Activated CD4-positive, alpha-beta memory T cell treated with anti-CD3 and anti-CD28 coated beads for 36 hours (primary cell): ENCODE results near the gene DNAAF3. TPM values are rescaled to one million over a fixed set of nuclear protein-coding genes. Genes with fewer than 3 reads are reported as not detected.

Experiments used
- CTCF ChIA-PET: fragments of 350-600 bp; sonication (Branson Sonifier 250); formaldehyde crosslinking; loops from one replicate; lab custom pipeline; 2021; ENCODE audit warnings: antibody characterized with exemption, inconsistent platforms; lab: Charles Lee
- POLR2A ChIA-PET: fragments of 350-600 bp; sonication (Branson Sonifier 250); formaldehyde crosslinking; loops from one replicate; lab custom pipeline; 2021; ENCODE audit warnings: antibody characterized with exemption; lab: Charles Lee
- DNase-seq: peaks from one replicate; pipeline ENCODE4 v3.0.0-alpha.2; 2020
- H3K27ac Mint-ChIP-seq: one replicate; pipeline ENCODE4 v1.8.0; 2021; ENCODE audit warnings: mixed read lengths
- H3K27me3 Mint-ChIP-seq: one replicate; pipeline ENCODE4 v1.8.0; 2021; ENCODE audit warnings: mixed read lengths
- H3K36me3 Mint-ChIP-seq: one replicate; pipeline ENCODE4 v1.8.0; 2021; ENCODE audit warnings: mixed read lengths
- H3K4me1 Mint-ChIP-seq: one replicate; pipeline ENCODE4 v1.8.0; 2021; ENCODE audit warnings: low read depth, mixed read lengths
- H3K4me3 Mint-ChIP-seq: one replicate; pipeline ENCODE4 v1.8.0; 2021; ENCODE audit warnings: mild to moderate bottlenecking, mixed read lengths
- H3K9me3 Mint-ChIP-seq: one replicate; pipeline ENCODE4 v1.8.0; 2021; ENCODE audit warnings: mixed read lengths
- intact Hi-C: fragments of 100-400 bp; cut with micrococcal nuclease; formaldehyde crosslinking; loops from one replicate; pipeline ENCODE4 v1.15.1; 2023
- total RNA-seq, 2 experiments: library from RNA; stranded (reverse); gene quantifications; one replicate each; pipeline ENCODE4 v1.2.3, GENCODE V29; 2021

Gene DNAAF3
- total RNA-seq, 2 experiments from 2014 or later: not detected

DNA sequence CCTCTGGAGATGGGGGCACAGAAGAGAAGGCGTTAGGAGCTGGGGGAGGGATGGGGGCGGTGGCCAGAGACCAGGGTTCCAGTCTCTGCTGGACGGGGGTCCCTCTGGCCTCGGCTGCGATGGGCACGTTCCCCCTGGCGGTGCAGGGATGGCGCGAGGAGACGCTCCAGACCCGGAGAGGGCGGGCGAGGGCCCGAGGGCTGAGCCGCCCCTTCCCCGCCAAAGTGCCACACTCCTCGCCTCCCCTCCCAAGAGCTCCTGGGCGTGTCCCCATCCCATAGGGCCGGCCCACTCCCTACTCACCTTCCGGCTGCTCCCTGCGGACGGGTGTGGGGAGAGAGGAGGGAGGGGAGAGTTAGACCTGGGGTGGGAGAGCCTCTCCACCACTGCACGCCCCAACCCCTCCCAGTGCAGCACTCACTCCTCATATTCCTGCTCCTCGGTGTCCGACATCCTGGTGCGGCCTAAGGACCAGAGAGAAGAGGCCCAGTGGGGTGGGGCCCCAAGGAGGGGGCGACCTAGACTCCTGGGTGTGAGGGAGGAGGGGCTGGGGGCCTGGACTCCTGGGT lies 19.6 kb downstream of the DNAAF3 start:
- no peak for DNase-seq
- POLR2A ChIA-PET: no interaction called here
- Mint-ChIP-seq H3K4me3 (no peak overlapping the region), H3K27me3 (peaks cover 42% of the 10 kb centered on the region), H3K9me3 (peaks cover 6% of the 10 kb centered on the region), H3K36me3 (no peaks in the 10 kb centered on the region), H3K27ac (no peak overlapping the region), H3K4me1 (peaks cover under 1% of the 10 kb centered on the region)
- CTCF ChIA-PET: interaction anchor here (1.0 to 1.5 kb wide), 3 partner anchors 10 to 357 kb away, joined by 3 to 6 read pairs (median 4); no protein-coding TSS in a partner anchor
- intact Hi-C loops: no loop called here

- Mint-ChIP-seq H3K9me3 (peaks cover under 1% of the 10 kb centered on the region), H3K4me1 (peaks cover under 1% of the 10 kb centered on the region), H3K27ac (no peak overlapping the region), H3K4me3 (no peak overlapping the region), H3K27me3 (peaks cover 44% of the 10 kb centered on the region), H3K36me3 (no peaks in the 10 kb centered on the region)
- POLR2A ChIA-PET: no interaction called here
- intact Hi-C loops: no loop called here
- CTCF ChIA-PET: interaction anchor here (1.0 to 1.5 kb wide), 3 partner anchors 10 to 358 kb away, joined by 3 to 6 read pairs (median 4); no protein-coding TSS in a partner anchor
- DNase-seq: peak; percentile 40
Observed at GRCh38 chr19:55146078-55146704, 20.2 kb downstream of the DNAAF3 start.

GRCh38 chr19:55145232-55145631 lies 21.2 kb downstream of the DNAAF3 start:
- no peak overlapping the region for H3K4me3 Mint-ChIP-seq
- CTCF ChIA-PET: no interaction called here
- POLR2A ChIA-PET: no interaction called here
- DNase-seq: no peak
- H3K9me3 Mint-ChIP-seq: no peaks in the 10 kb centered on the region
- H3K36me3 Mint-ChIP-seq: no peaks in the 10 kb centered on the region
- H3K27ac Mint-ChIP-seq: no peak overlapping the region
- H3K4me1 Mint-ChIP-seq: peaks cover 3% of the 10 kb centered on the region
- intact Hi-C loops: no loop called here
- peaks cover 50% of the 10 kb centered on the region for H3K27me3 Mint-ChIP-seq

GRCh38 chr19:55141696-55142095 lies 24.7 kb downstream of the DNAAF3 start:
- ChIA-PET CTCF (interaction anchor here (0.6 to 4.3 kb wide), 22 partner anchors 10 to 563 kb away, joined by 3 to 70 read pairs (median 4); partner anchors contain the start of genes UBE2S and ZNF628), POLR2A (no interaction called here)
- Mint-ChIP-seq H3K36me3 (no peaks in the 10 kb centered on the region), H3K9me3 (no peaks in the 10 kb centered on the region), H3K27ac (no peak overlapping the region), H3K4me3 (no peak overlapping the region), H3K27me3 (peaks cover 45% of the 10 kb centered on the region), H3K4me1 (peaks cover 3% of the 10 kb centered on the region)
- no peak for DNase-seq
- intact Hi-C loops: loop anchor here (5.0 kb wide), 1 partner anchor 361 kb away; no protein-coding TSS in a partner anchor

DNA sequence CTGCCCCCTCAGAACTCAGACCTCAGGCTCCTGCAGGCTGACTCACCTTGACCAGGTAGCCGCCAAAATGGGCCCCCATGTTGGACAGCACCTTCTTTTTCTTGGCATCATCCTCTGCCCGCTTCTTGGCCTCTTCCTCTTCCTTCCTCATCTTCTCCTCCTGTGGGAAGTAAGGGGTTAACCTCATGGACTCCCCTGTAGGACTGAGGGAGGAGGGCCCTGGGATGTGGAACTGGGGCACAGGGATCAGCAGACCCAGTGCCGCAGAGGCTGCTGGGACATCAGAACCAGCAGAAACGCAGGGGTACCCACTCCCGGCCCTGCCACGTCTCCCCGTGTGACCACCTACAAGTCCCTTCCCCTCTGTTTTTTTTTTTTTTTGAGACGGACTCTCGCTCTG lies 28.5 kb downstream of the DNAAF3 start:
- no peak for DNase-seq
- ChIA-PET CTCF (interaction anchor here (0.7 kb wide), 1 partner anchor 12 kb away, joined by 3 read pairs; no protein-coding TSS in a partner anchor), POLR2A (no interaction called here)
- Mint-ChIP-seq H3K4me1 (peaks cover 3% of the 10 kb centered on the region), H3K36me3 (no peaks in the 10 kb centered on the region), H3K4me3 (no peak overlapping the region), H3K27me3 (peaks cover 32% of the 10 kb centered on the region), H3K9me3 (no peaks in the 10 kb centered on the region), H3K27ac (no peak overlapping the region)
- intact Hi-C loops: no loop called here

- H3K9me3 Mint-ChIP-seq: no peaks in the 10 kb centered on the region
- H3K36me3 Mint-ChIP-seq: no peaks in the 10 kb centered on the region
- POLR2A ChIA-PET: no interaction called here
- peaks cover 34% of the 10 kb centered on the region for H3K27me3 Mint-ChIP-seq
- H3K27ac Mint-ChIP-seq: no peak overlapping the region
- DNase-seq: no peak
- H3K4me3 Mint-ChIP-seq: no peak overlapping the region
- CTCF ChIA-PET: interaction anchor here (1.0 kb wide), 1 partner anchor 48 kb away, joined by 4 read pairs; no protein-coding TSS in a partner anchor
- intact Hi-C loops: no loop called here
- peaks cover 3% of the 10 kb centered on the region for H3K4me1 Mint-ChIP-seq
Observed at GRCh38 chr19:55136399-55137102, 29.9 kb downstream of the DNAAF3 start.

DNA sequence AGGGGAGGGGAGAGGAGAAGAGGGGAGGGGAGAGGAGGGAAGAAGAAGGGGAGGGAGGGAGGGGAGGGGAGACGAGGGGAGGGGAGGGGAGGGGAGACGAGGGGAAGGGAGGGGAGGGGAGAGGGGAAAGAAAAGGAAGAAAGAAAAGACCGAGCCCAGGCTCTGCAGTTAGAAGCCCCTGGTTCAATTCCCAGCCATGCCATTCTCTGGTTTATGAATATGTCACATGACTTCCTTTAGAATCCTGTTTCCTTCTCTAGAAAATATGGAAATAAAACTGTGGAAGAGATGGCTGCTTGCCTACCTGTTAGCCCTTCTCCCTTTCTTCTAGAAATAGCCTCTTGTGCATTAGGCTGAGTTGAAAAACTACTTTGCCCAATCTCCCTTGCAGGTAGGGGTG lies 31.7 kb downstream of the DNAAF3 start:
- H3K4me3 Mint-ChIP-seq: no peak overlapping the region
- no peaks in the 10 kb centered on the region for H3K36me3 Mint-ChIP-seq
- no peaks in the 10 kb centered on the region for H3K4me1 Mint-ChIP-seq
- peaks cover 36% of the 10 kb centered on the region for H3K27me3 Mint-ChIP-seq
- CTCF ChIA-PET: interaction anchor here (1.2 kb wide), 1 partner anchor 17 kb away, joined by 3 read pairs; the partner anchor contains the start of gene PPP1R12C
- POLR2A ChIA-PET: no interaction called here
- intact Hi-C loops: no loop called here
- H3K9me3 Mint-ChIP-seq: no peaks in the 10 kb centered on the region
- H3K27ac Mint-ChIP-seq: no peak overlapping the region
- DNase-seq: no peak

DNA sequence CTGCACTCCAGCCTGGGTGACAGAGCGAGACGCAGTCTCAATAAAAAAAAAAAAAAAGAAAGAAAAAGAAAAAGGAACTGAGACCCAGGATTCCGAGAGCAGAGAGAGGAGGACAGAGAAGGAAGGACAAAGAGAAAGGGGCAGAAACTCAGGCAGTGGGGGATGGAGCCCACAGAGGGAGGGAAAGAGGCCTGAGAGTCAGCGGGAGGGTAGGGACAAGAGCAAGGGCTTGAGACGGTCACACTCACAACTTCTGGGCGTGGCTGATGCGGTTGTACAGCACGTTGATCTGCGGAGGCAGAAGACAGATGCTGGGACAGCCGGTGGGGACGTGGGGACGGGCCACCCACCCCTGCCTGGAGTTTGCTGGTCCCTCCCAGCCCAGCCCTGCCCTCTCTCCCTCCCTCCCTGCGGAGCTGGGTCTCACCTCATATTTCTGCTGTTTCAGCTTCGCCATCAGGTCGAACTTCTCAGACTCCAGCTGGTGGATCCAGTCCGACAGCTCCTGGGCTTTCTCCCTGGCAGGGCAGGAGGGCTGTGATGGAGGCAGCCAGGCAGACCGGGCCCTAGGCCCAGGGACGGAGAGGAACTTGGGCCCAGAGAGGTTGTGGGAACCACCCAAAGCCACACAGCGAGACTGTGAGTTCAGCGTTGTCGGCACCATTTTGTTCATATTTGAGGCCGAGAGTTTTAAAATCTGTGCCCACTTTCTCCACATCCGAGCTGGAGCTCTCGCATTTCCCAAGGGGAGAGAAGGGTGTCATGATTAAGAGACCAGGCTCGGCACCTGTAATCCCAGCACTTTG lies 32.6 kb downstream of the DNAAF3 start:
- DNase-seq: no peak
- peaks cover 35% of the 10 kb centered on the region for H3K27me3 Mint-ChIP-seq
- no peaks in the 10 kb centered on the region for H3K4me1 Mint-ChIP-seq
- H3K27ac Mint-ChIP-seq: no peak overlapping the region
- no peaks in the 10 kb centered on the region for H3K9me3 Mint-ChIP-seq
- ChIA-PET CTCF (interaction anchor here (1.2 to 1.6 kb wide), 2 partner anchors 16 to 46 kb away, joined by 3 to 6 read pairs; partner anchors contain the start of gene PPP1R12C), POLR2A (no interaction called here)
- no peak overlapping the region for H3K4me3 Mint-ChIP-seq
- intact Hi-C loops: no loop called here
- H3K36me3 Mint-ChIP-seq: no peaks in the 10 kb centered on the region

- POLR2A ChIA-PET: no interaction called here
- no peaks in the 10 kb centered on the region for H3K36me3 Mint-ChIP-seq
Observed at GRCh38 chr19:55132453-55133129, 33.8 kb downstream of the DNAAF3 start.

DNA sequence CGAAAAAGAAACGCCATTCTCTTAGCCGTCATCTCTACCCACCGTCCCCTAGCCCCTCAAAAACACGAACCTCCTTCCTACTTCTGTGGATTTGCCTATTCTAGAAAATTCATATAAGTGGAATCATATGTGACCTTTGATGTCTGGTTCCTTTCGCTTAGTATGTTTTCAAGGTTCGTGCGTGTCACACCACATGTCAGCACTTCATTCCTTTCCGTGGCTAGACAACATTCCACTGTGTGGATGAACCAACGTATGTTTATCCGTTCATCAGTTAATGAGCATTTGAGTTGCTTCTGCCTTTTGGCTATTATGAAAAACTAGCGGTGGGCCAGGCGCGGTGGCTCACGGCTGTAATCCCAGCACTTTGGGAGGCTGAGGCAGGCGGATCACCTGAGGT lies 35.0 kb downstream of the DNAAF3 start:
- no peak for DNase-seq
- Mint-ChIP-seq H3K9me3 (no peaks in the 10 kb centered on the region), H3K27ac (no peak overlapping the region), H3K27me3 (peaks cover 37% of the 10 kb centered on the region), H3K36me3 (no peaks in the 10 kb centered on the region), H3K4me1 (no peaks in the 10 kb centered on the region), H3K4me3 (no peak overlapping the region)
- ChIA-PET POLR2A (no interaction called here), CTCF (no interaction called here)
- intact Hi-C loops: no loop called here

More at GRCh38 chr19:55132453-55133129, 33.8 kb downstream of the DNAAF3 start:
- Mint-ChIP-seq H3K27ac (no peak overlapping the region), H3K9me3 (no peaks in the 10 kb centered on the region), H3K4me3 (no peak overlapping the region), H3K27me3 (peaks cover 34% of the 10 kb centered on the region), H3K4me1 (no peaks in the 10 kb centered on the region)
- intact Hi-C loops: no loop called here
- peak; percentile 20 for DNase-seq
- CTCF ChIA-PET: interaction anchor here (1.3 to 1.6 kb wide), 2 partner anchors 44 to 371 kb away, joined by 3 to 6 read pairs; no protein-coding TSS in a partner anchor

- intact Hi-C loops: no loop called here
- H3K4me1 Mint-ChIP-seq: peaks cover 30% of the 10 kb centered on the region
- DNase-seq: peak; percentile 22
- H3K36me3 Mint-ChIP-seq: peaks cover 10% of the 10 kb centered on the region
- H3K9me3 Mint-ChIP-seq: no peaks in the 10 kb centered on the region
- CTCF ChIA-PET: interaction anchor here (0.8 to 1.6 kb wide), 4 partner anchors 24 to 385 kb away, joined by 3 to 6 read pairs (median 4); no protein-coding TSS in a partner anchor
- POLR2A ChIA-PET: interaction anchor here (0.6 to 1.3 kb wide), 2 partner anchors 22 to 135 kb away, joined by 3 to 4 read pairs; no protein-coding TSS in a partner anchor
- H3K27me3 Mint-ChIP-seq: peaks cover 7% of the 10 kb centered on the region
- H3K27ac Mint-ChIP-seq: peak overlapping the region; percentile 89
- peak overlapping the region; percentile 97 for H3K4me3 Mint-ChIP-seq
Observed at GRCh38 chr19:55119053-55119452, 47.4 kb downstream of the DNAAF3 start.
